ENCODE results near the gene UMAD1. TPM values are rescaled to one million over a fixed set of nuclear protein-coding genes. Genes with fewer than 3 reads are reported as not detected.

Gene UMAD1
- total and polyA plus RNA-seq, 12 donors: 7.4 to 77.4 (median 24.4) TPM

DNA sequence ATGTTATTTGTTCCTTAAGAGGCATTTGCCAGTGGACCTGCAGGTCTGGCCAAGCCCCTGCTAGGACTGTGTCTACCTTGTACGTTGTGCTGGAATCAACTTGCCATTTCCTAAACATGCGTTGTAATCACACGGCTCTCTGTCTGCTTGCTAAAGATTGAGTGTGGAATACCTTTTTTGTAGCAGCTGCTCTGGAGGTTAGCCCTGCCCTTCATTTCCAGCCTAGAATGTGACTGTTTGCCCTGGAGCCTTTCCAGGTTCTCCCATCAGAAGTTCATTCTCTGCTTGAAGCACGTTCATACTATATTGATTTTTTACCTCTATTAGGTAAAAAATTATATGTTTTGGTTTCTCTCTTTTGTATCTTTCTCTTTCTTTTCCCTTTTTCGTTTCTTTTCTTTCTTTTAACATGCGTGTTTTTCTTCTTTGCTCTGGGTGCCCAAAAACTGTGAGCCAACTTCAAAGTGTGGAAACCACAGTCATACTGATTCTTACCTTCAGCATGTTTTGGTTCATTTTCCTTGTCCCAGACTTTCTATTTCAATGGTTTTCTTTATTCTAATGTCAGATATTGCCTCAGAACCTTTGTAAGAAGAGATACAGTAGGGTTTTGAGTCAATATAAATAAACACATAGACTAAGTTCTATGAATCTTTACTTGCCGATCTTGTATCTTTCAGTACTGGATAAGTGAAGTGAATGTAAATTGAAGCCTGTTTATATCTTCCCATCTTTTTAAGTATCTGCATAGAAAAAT lies 189.7 kb downstream of the UMAD1 start:
- H3K4me1 ChIP-seq (replicated peaks in 1 of 2): no peaks in the 10 kb centered on the region
- WGBS, 4 donors: 71 to 86% (median 78%) methylated on average over 6 to 7 of the region's 7 CpGs
- no peak for DNase-seq
- H3K27ac ChIP-seq: no peak overlapping the region
- H3K9me3 ChIP-seq (replicated peaks in 1 of 3): no peaks in the 10 kb centered on the region
- no peaks in the 10 kb centered on the region for H3K27me3 ChIP-seq
- H3K36me3 ChIP-seq (replicated peaks in 1 of 2): no peaks in the 10 kb centered on the region
- intact Hi-C loops (cut with DNase I): no loop called here
- H3K4me3 ChIP-seq: no peak overlapping the region
- TF ChIP-seq POLR2A (IDR thresholded peaks at IDR 0.05) (no peak), CTCF (IDR thresholded peaks at IDR 0.05) (no peak)

- Histone ChIP-seq H3K36me3 (replicated peaks in 1 of 2) (no peaks in the 10 kb centered on the region), H3K4me3 (no peak overlapping the region)
Observed at GRCh38 chr7:7832518-7832917, 192.0 kb downstream of the UMAD1 start.

DNA sequence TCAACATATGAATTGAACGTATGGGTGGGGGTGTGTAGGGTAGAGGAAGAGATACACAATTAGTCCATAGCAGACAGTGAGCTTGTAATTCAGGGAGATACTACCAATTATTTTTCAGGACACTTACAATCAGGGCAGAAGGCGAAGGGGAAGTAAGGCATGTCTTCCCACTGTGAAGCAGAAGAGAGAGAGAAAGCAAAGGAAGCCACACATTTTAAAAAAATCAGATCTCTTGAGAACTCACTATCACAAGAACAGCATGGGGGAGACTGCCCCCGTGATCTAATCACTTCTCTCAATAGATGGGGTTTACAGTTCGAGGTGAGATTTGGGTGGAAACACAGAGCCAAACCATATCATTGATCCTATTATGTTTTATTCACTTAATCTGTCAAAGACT lies 194.2 kb downstream of the UMAD1 start:
- Histone ChIP-seq H3K9me3 (replicated peaks in 1 of 3) (no peaks in the 10 kb centered on the region), H3K27ac (no peak overlapping the region), H3K36me3 (replicated peaks in 1 of 2) (no peaks in the 10 kb centered on the region), H3K4me3 (no peak overlapping the region), H3K27me3 (no peaks in the 10 kb centered on the region), H3K4me1 (replicated peaks in 1 of 2) (no peaks in the 10 kb centered on the region)
- no peak for DNase-seq
- 73 to 87% (median 84%) methylated on average over 4 of the region's 4 CpGs for WGBS, 4 donors
- no peak for TF ChIP-seq CTCF (IDR thresholded peaks at IDR 0.05)
- no peak for TF ChIP-seq POLR2A (IDR thresholded peaks at IDR 0.05)
- intact Hi-C loops (cut with DNase I): no loop called here

More at GRCh38 chr7:7832518-7832917, 192.0 kb downstream of the UMAD1 start:
- no peak overlapping the region for H3K27ac ChIP-seq
- TF ChIP-seq POLR2A (IDR thresholded peaks at IDR 0.05) (no peak), CTCF (IDR thresholded peaks at IDR 0.05) (no peak)
- no peak for DNase-seq
- no peaks in the 10 kb centered on the region for H3K4me1 ChIP-seq (replicated peaks in 1 of 2)
- 80 to 95% (median 85%) methylated on average over 5 of the region's 5 CpGs for WGBS, 4 donors
- intact Hi-C loops (cut with DNase I): no loop called here
- no peaks in the 10 kb centered on the region for H3K9me3 ChIP-seq (replicated peaks in 1 of 3)
- H3K27me3 ChIP-seq: no peaks in the 10 kb centered on the region

- TF ChIP-seq CTCF (IDR thresholded peaks at IDR 0.05) (no peak), POLR2A (IDR thresholded peaks at IDR 0.05) (no peak)
- DNase-seq: no peak
- intact Hi-C loops (cut with DNase I): no loop called here
- Histone ChIP-seq H3K9me3 (replicated peaks in 1 of 3) (no peaks in the 10 kb centered on the region), H3K4me3 (no peak overlapping the region), H3K27me3 (no peaks in the 10 kb centered on the region), H3K4me1 (replicated peaks in 1 of 2) (no peaks in the 10 kb centered on the region), H3K36me3 (replicated peaks in 1 of 2) (no peaks in the 10 kb centered on the region), H3K27ac (no peak overlapping the region)
- 94 to 97% (median 96%) methylated on average over 7 of the region's 7 CpGs for WGBS, 4 donors
Observed at GRCh38 chr7:7841027-7841426, 200.5 kb downstream of the UMAD1 start.
